ENCODE measurements around the gene DMD.
"Not testable (repeated sequence)": the region's sequence is repeated elsewhere in the genome, so short reads cannot be mapped to it uniquely, and the experiment has no call there.

Gene DMD

DNA sequence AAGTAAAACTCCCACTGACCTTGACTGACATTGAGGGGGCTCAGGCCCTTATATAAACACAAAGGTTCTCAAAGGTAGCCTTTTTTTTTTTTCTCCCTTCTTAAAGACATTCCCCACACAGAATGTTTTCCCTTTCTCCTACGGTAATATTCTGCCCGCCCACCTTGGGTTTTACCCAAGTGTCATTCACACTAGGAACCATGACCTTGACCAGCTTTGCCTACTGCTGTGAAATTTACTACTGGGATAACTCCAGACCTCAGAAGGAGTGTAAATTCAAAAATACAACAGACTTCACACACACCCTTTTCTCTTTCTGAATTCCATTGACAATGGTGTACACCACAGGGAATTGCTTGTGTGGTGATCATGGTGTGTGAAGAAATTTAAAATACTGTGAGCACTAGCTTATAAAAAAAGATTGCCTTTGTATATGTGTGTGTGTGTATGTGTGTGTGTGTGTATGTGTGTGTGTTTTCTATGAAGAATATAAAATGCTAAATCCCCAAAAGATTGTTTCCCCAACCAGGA lies 1550.0 kb downstream of the DMD start:
- no peak for FAIRE-seq

DNA sequence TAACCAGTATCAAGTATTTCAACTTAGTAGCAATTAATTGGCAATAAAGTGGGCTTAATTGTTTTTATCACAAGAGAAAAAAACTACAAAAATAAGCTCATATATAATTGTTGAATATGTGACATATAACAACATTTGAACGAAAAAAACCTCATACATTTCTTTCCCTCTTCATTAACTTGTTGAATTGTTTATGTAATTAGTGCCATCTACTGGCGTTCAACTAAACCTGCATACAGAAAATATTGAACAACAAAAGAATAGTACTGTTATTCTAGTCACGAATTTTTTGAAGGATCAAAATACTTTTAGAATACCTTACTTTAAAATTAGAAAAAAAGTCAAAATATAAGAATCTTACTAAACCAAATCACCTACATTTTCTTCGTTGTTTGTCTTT lies 1553.0 kb downstream of the DMD start:
- FAIRE-seq, result peak; percentile 98

DNA sequence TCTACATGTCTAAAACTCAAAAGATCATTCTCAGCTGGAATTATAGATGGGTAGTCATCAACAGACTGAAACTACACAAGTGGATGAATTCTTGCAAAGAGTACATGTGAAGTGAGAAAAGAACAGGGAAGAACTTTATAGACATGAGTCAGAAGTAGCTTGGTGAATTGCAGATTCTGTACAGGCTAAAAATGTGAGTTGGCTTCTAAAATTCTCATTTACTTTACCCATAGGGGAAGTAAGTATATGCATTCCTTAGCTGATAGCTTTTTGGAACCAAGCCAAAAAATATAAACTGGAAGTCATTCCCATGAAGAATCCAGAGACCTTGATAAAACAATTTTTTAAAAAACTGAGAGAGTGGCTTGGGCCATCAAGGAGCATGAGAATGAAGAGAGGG lies 1555.3 kb downstream of the DMD start:
- no peak for FAIRE-seq

- no peak for FAIRE-seq
These were observed 1557.9 kb downstream of the DMD start for GRCh38 chrX:31653422-31653821.

- no peak for FAIRE-seq
These were observed 1558.7 kb downstream of the DMD start for GRCh38 chrX:31652650-31653049.

GRCh38 chrX:31649201-31649600 lies 1562.1 kb downstream of the DMD start:
- FAIRE-seq, result no peak

- FAIRE-seq, result no peak
These were observed 1578.0 kb downstream of the DMD start for GRCh38 chrX:31633349-31633748.

DNA sequence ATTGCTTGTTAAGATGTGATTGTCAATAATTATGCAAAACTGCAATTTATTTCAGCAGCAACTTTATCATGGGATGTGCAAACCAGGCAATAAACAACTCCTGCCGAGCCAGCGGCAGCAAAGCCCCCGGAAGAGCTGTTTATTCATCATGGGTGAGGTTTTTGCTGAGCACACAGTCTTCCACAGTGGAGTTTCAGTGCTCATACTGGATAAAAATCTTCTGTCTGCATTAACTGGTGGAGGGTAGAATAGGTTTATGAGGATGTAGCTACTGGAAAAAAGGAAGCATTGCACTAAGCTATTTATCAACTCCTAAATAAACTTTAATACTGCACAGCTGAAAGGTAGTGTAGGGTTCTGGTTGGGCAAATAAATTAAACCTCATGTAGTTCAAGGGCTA lies 1582.2 kb downstream of the DMD start:
- FAIRE-seq, result peak; percentile 56

DNA sequence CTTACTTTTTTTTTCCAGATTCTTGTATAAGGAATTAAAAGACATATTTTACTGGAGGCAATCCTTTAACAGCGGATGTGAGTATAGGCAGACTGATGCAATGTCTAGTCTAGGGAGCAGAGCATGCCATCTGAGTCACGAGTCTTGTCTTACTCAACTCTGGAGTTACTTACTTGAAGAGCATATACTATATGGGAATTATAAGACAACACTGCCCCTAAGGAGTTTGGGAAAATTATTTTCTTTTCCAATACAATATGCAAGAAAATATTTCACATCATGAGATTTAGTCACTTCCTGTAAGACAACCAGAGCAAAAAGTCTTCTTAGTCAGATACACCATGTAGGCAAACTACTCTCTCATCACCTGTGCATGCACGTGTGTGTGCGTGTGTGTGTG lies 1602.2 kb downstream of the DMD start:
- no peak for FAIRE-seq

DNA sequence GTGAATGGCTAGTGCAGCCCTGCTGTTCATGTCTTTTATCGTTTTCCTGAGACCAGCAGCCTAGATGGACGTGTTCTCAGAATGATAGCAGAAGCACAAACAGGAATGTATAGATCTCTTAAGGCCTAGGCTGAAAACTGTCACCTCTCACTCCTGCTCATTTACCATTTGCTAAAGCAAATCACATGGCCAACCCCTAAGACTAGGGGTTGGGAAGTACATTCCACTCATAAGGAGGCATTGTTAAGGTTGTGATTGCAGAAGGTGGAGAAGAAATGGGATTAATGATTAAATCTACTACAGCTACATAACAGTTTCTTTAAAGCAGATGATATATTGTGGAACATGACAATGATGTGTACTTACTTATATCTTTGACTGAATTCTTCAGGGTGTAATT lies 1602.7 kb downstream of the DMD start:
- no peak for FAIRE-seq

GRCh38 chrX:31606771-31607170 lies 1604.6 kb downstream of the DMD start:
- FAIRE-seq, result no peak

GRCh38 chrX:31604629-31605221 lies 1606.6 kb downstream of the DMD start:
- no peak for FAIRE-seq

DNA sequence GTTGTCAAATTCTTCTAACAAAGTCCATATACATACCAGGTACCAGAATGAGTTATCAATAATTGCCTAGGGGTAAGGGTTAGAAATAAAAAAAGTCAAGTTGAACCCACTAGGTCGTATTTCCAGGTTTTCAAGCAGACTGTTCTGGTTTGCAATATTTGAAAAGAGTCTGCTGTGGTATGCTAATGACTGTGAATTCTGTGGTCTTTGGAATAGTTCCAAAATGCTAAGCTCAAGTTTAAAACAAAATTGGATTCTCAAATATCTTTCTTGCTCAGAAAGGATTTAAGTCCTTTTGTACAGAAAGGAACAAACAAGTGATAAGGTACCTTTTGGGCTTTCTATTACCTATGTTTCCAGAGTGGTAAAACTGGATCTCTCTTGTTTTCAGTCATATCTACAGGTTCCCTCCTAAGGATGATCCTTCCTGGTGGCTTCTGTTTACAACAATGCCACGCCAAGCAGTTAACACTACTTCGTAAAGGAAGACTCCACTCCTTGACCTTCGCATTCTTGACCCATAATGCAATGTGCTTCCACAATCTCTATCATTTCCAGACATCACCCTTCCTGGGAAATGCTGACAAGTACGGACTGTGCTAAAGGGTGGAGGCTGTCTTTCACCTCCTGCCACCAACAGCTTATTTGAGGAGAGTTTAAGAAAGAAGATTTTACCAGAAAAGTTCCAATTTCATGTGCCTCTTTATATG lies 1607.8 kb downstream of the DMD start:
- FAIRE-seq, result no peak

- no peak for FAIRE-seq
These were observed 1610.5 kb downstream of the DMD start for GRCh38 chrX:31600823-31601222.

GRCh38 chrX:31593353-31593752 lies 1618.0 kb downstream of the DMD start:
- FAIRE-seq, result no peak

GRCh38 chrX:31591355-31591754 lies 1620.0 kb downstream of the DMD start:
- no peak for FAIRE-seq

DNA sequence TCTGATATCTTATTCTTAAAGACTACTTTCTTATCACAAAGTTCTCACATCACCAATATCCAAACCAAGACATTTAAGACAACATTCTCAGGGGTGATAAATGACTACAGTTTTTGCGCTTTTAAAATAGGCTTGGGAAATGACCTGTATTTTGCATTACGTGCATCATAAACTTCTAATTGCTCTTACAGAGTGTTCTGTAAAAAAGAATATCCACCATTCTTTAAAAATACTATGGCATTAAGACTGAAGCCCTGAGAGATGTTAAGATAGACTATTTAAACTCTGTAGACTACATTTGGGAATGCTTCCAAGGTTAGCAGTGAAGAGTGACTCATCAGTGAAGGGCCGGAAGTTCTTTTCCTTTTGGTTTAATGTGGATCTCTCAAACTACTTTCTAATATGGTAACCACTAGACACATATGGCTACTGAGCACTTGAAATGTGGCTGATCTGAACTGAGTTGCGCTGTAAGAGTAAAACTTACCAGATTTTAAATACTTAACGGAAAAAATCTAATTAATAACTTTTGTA lies 1620.7 kb downstream of the DMD start:
- FAIRE-seq, result no peak

- no peak for FAIRE-seq
These were observed 1621.8 kb downstream of the DMD start for GRCh38 chrX:31589503-31589902.

GRCh38 chrX:31588355-31588754 lies 1623.0 kb downstream of the DMD start:
- no peak for FAIRE-seq

- not testable (repeated sequence) for FAIRE-seq
These were observed 1627.5 kb downstream of the DMD start for GRCh38 chrX:31583892-31584291.

- no peak for FAIRE-seq
These were observed 1630.6 kb downstream of the DMD start for GRCh38 chrX:31580726-31581125.

DNA sequence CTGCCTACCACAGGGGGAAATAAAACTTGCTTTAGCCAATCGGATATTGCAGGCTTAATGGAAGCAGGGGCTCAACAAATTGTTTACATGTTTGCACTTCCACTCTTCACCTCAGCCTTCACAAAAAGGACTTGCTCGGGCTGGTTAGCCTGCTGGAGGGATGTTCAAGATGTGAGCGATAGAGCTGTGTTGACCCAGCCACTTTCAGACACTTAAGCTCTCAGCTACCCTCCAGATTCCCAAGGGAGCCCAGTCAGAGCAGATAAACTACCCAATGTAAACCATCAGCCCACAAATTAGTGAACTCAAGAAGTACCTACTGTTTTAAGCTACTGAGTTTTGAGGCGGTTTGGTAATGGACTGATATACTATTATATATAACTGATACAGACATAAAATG lies 1631.1 kb downstream of the DMD start:
- no peak for FAIRE-seq

GRCh38 chrX:31572360-31572759 lies 1639.0 kb downstream of the DMD start:
- no peak for FAIRE-seq

DNA sequence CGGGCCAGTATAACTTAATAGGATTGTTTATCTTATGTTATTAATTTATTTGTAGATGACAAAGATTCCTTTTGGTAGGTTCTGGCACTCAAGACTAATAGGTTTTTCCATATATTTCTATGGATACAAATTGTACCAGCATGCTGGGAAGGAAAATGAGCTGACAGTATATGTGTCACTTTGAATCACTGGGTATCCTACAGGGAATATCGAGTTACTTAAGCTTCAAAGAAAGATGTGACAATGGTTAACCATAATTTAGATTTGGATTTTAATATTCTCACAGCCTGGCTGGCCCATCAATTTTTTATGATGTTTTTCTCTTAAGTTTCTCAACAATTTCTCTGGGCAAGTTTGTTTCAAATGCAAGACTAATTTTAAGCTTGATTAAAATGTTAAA lies 1640.7 kb downstream of the DMD start:
- no peak for FAIRE-seq

DNA sequence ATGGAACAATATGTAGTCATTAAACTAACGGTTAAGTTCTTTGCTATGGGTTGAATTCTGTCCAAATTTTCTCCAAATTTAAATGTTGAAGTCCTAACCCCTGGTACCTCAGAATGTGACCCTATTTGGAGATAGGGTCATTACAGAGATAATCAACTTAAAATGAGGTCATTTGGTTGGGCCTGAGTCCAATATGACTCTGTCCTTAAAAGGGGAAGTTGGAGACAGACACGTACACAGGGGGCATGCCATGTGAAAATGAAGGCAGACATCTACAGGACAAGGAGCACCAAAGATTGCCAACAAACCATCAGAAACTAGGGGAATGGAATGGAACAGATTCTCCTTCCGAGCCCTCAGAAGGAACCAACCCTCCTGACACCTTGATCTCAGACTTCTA lies 1647.6 kb downstream of the DMD start:
- peak; percentile 53 for FAIRE-seq
